GM18498 (cell line): ENCODE results near the gene TMSB10.
"Not testable (repeated sequence)": the region's sequence is repeated elsewhere in the genome, so short reads cannot be mapped to it uniquely, and the experiment has no call there.

Source experiments
- ATAC-seq: cut with Tn5 transposase; IDR thresholded peaks from one replicate; pipeline ENCODE4 v1.9.1; 2021; ENCODE audit warnings: mild to moderate bottlenecking, moderate library complexity; ENCODE audit not compliant: unreplicated experiment

TMSB10 gene

GRCh38 chr2:84905181-84906107 lies at the start of gene TMSB10:
Gene TMSB10 (plus strand): TSS chr2:84905656.
- ATAC-seq = peak; percentile 73

GRCh38 chr2:84855731-84856130 lies 49.7 kb upstream of the TMSB10 start:
- no peak for ATAC-seq

DNA sequence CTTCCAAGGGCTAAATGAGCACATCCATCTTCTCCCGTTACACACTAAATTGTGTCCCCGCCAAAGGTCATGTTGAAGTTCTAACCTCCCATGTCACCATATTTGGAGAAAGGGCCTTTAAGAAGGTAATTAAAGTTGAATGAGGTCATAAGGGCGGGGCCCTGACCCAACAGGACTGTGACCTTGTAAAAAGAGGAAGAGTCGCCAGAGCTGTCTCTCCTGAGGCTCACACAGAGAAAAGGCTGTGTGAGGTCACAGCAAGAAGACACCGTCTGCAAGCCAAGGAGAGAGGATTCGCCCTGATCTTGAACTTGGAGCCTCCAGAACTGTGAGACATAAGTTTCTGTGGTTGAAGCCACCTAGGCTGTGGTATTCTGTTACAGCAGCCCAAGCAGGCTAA lies 48.7 kb upstream of the TMSB10 start:
- peak; percentile 64 for ATAC-seq

DNA sequence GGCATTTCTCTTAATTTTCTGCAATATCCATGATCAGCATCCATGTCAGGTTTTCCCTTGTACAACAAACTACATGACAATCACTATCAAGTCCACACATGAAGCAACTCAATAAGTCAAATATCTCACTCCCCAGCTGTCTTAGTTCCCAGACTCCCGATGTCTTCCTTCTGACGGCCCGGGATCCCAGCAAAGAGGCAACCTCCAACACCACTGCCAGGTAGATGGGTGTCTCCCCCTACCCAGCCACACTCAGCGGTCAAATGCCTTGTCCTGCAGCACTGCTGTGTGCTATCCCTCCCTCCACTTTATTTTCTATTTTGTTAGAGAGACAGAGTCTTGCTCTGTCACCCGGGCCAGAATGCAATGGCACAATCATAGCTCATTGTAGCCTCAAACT lies 47.9 kb upstream of the TMSB10 start:
- ATAC-seq = no peak

- ATAC-seq = no peak
Measured at GRCh38 chr2:84858123-84858522, 47.3 kb upstream of the TMSB10 start.

DNA sequence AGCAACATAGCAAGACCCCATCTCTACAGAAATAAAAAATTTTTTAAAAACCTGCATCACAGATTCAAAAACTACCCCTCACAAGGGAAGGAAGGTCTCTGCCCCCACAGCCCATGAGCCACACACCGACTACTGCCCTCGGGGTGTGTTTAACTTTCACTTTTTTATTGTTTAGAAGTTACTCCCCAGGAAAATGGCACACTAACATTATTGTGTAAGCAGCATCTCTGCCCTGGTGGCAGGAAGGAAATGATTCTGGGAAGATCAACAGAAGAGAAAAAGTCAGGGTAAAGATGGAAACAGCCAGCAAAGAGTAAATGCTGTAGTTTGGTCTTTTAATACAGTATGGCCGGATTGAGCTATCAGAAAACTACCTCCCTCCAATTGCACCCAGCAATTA lies 46.5 kb upstream of the TMSB10 start:
- ATAC-seq = no peak

DNA sequence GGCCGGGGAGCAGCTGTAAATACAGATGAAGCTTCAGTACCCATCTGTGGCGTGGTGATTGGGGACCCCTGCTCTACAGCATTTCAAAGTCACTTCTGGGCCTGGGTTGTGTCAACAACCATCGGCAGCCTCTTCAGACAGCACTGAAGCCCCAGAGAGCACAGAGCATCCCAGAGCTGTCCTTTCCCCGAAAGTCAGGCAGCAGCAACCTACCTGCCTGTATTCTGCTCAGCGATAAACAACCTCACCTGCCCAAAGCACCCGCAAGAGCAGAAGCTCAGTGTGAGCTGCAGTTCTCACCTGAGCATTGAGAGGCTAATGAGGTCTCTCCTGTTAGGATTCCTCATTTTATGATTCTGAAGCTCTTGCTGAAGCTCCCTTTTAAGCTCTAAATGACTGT lies 43.9 kb upstream of the TMSB10 start:
- ATAC-seq = no peak

- no peak for ATAC-seq
Measured at GRCh38 chr2:84862006-84862405, 43.5 kb upstream of the TMSB10 start.

DNA sequence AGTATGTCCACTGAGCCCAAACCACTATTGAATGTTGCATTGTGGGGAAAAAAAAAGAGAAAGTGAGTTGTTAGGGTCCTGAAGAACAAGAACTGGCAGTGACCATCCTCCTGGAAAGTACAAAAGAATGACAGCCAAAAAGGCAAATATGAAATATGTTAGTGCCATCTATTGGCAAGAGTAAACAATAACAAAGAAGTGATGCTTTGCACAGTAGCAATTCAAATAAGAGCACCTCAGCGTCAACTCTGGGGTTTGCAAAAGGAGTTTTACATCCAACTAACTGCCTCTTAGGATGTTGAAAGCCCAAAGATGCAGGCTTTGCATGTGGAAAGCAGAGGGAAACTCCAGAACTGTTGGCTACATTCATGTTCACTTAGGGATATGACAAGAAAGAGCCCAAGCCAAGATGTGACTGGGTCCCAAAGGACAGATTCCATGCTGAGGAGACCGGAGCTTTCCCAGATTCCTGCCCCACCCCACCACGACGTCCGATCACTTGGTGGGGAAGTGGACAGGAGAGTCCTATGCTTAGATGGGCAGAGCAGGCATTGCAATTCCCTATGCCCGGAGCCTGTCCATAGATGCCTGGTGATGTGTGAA lies 40.2 kb upstream of the TMSB10 start:
- ATAC-seq = no peak

- ATAC-seq = no peak
Measured at GRCh38 chr2:84866122-84866521, 39.3 kb upstream of the TMSB10 start.

DNA sequence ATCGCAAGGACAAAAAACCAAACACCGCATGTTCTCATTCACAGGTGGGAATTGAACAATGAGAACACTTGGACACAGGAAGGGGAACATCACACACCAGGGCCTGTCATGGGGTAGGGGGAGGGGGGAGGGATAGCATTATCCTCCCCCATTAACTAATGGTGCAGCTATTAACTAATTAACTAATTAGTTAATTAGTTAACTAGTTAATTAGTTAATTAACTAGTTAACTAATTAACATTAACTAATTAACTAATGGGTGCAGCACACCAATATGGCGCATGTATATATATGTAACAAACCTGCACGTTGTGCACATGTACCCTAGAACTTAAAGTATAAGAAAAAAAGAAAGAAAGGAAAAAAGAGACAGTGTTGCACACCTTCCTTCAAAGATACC lies 37.1 kb upstream of the TMSB10 start:
- ATAC-seq = not testable (repeated sequence)

DNA sequence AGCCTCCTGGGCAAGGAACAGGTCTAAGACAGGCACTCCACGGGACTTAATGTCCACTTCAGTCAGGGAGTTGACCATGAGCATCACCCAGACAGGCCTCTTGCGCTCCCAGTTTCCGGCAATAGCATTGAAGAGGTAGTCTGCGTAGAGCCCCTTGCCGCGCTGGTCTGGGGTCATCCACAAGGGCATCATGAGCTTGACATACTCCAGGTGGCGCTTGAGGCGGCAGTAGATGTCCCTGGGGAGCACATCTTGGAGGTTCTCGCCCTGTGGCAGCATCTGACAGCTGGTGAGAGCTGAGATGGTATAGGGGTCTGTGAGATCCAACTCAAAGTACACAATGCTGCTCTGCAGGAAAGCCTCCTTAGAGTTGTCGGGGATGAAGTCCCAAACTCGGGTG lies 35.1 kb upstream of the TMSB10 start:
- no peak for ATAC-seq

DNA sequence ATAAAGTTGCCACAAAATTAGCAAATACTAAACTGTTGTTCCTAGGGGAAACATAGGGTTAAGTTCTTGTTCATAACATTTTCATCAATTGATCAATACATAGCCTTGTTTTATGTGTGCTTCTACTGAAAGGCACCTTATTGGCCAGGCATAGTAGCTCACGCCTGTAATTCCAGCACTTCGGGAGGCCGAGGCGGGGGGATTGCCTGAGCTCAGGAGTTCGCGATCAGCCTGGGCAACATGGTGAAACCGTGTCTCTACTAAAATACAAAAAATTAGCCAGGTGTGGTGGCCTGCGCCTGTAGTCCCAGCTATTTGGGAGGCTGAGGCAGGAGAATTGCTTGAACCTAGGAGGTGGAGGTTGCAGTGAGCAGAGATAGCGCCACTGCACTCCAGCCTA lies 32.8 kb upstream of the TMSB10 start:
- ATAC-seq = not testable (repeated sequence)

GRCh38 chr2:84873350-84873749 lies 32.1 kb upstream of the TMSB10 start:
- ATAC-seq = no peak

GRCh38 chr2:84874381-84875212 lies 30.9 kb upstream of the TMSB10 start:
- ATAC-seq = no peak

DNA sequence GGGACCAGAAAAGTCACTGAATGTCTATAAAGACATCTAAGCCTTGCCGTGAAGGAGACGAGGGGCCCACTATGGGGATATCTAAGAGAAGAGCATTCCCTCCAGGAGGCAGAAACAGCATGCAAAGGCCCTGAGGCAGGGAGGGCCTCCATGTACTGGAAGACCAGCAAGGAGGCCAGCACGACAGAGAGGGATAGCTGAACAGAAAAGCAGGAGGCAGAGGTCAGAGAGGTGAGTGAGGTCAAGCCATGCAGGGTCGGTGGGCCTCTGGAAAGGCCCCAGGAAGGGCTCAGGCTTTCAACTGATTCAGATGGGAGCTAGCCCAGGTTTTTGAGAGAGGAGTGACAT lies 30.3 kb upstream of the TMSB10 start:
- no peak for ATAC-seq

DNA sequence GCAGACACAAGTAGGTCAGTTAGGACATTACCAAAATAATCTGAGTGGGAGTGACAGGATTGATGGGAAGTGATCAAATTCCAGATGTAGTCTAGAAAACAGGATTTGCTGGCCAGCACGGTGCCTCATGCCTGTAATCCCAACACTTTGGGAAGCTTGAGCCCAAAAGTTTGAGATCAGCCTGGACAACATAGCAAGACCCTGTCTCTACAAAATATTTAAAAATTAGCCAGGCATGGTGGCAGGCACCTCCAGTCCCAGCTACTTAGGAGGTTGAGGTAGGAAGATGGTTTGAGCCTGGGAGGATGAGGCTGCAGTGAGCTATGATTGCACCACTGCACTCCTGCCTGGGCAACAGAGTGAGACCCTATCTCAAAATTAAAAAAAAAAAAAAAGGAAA lies 29.8 kb upstream of the TMSB10 start:
- not testable (repeated sequence) for ATAC-seq

DNA sequence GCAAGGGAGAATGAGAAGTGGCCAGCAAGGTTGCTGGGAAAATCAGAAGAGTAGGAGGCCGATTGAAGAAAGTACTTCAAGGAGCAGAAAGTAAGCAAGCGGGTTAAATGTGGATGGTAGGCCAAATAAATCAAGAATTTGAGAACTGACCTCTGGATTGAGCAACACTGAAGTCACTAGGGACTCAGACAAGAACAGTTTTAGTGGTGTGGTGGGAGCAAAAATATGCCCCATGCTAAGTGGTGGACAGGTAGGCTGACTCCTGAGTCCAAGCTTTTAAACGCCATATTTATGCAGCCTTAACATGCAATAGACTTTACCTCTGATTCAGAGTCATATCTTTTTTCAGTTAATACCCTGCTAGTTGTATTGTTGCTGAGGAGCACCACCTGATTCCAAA lies 29.1 kb upstream of the TMSB10 start:
- ATAC-seq = no peak

DNA sequence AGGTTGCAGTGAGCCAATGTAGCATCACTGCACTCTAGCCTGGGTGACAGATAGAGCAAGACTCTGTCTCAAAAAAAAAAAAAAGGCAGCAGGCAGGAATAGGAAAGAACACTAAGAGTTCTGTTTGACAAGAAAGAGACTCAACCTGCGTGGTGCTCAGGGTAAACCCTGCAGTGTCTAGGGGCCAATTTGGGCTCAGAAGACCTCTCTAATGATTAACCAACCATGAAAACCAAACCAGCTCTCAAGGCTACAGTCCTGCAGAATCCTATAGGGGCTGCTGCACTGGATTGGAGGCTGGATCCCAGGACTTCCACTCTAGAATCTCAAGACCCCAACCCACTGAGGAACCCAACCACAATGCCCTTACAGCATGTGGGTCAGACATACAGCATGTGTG lies 27.0 kb upstream of the TMSB10 start:
- no peak for ATAC-seq

- no peak for ATAC-seq
Measured at GRCh38 chr2:84878896-84879583, 26.4 kb upstream of the TMSB10 start.
